ENCODE results near the gene OR52I1.

GRCh38 chr11:4569075-4569474 is 24.8 kb upstream of the OR52I1 start:
- TF ChIP-seq CTCF (IDR thresholded peaks at IDR 0.05) = no peak
- no peak for TF ChIP-seq EZH2 (IDR thresholded peaks at IDR 0.05)
- no peak for TF ChIP-seq EZH2phosphoT487 (IDR thresholded peaks at IDR 0.05)

Measured in neural progenitor cell (in vitro differentiated cells).